Measurements from ENCODE around the gene UBE2V1. TPM values are rescaled to one million over a fixed set of nuclear protein-coding genes. Genes with fewer than 3 reads are reported as not detected.
"Not testable (repeated sequence)": the region's sequence is repeated elsewhere in the genome, so short reads cannot be mapped to it uniquely, and the experiment has no call there.

Gene UBE2V1
- total RNA-seq (2014; rRNA removed; shearing (Covaris generic)), result 53.3 and 68.3 TPM in 2 replicates

DNA sequence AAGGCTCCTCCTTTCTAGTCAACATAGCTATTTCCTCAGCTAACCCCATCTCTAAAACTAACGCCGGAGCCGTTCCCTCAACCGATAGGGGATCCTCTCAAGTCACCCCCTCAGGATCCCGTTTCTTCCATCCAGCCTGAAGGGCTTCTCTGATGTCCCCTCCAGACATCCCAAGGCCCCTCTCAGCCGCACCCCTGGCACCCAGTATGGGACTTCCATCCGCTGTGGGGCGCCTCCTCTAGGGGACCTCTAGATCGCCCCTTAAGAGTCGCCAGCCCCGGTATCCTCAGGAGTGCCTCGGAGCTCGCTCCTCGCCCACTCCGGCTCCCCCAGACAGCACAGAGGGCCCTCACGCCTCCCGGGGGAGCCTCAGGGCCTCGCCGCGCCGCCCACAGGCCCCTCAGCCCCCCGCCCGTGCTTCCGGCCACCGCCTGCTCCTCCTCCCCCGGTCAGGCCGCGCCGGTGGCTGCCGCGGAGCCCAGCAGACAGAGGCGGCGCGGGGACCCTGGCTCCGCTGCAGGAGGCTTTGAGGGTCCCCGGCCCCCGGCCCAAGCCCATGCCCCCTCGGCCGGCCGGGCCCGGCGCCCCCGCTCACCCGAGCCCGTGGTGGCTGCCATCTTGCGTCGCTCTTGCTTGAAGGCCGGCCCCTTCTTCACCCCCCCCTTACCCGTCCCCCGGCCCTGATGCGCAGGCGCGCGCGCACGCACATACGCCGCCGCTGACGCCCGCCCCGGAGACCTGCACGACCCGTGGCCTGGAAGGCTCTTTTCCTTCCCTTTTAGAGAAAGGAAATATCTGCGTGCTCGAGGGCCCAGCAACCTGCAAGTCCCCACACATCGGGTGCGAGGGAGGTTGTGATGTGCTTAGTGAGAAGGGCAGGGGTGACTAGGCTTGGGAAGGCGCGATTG lies at the start of gene UBE2V1:
Gene UBE2V1, minus strand, starts transcription at position 639 of the 908 bp plus-strand sequence. Its CDS starts 22 bp downstream, at position 617.
- DNase-seq (ENCODE audit: low spot score), result peak; percentile 89

DNA sequence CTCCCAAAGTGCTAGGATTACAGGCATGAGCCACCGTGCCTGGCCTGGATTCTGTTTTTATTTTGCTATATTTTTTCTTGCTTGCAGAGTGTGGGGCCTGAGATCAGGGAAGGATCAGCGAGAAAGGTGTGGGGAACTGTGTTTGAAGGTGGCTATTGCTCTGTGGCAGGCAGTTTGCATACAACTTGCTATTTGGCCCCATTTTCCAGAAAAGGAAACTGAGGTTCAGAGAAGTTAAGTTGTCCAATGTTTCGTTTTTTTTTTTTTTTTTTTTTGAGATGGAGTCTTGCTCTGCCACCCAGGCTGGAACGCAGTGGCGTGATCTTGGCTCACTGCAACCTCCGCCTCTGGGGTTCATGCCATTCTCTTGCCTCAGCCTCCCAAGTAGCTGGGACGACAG lies 48.5 kb upstream of the UBE2V1 start:
- not testable (repeated sequence) for DNase-seq (ENCODE audit: low spot score)

- peak; percentile 97 for DNase-seq (ENCODE audit: low spot score)
These were observed 40.8 kb upstream of the UBE2V1 start, which contains the start of gene PEDS1 for GRCh38 chr20:50153500-50154377. TSS of gene PEDS1 (minus strand) at chr20:50153723. CDS start at chr20:50153637, 86 bp downstream.

DNA sequence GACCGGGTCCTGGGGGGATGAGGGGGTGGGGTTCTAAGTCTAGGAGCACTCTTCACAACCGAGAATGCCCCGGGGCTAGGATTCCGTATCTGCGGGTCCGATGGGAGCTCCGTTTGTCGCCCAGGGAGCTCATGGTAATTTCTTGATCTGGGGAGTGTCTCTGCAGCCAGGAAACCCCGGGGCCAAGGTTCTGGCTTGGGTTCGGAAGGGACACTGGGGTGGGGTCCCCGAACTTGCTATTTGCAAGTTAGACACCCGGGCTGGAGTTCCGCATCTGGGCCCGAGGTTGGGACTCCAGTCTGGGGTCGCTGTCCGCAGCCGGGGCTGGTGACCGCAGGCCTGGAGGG lies 40.2 kb upstream of the UBE2V1 start:
- DNase-seq (ENCODE audit: low spot score), result no peak

DNA sequence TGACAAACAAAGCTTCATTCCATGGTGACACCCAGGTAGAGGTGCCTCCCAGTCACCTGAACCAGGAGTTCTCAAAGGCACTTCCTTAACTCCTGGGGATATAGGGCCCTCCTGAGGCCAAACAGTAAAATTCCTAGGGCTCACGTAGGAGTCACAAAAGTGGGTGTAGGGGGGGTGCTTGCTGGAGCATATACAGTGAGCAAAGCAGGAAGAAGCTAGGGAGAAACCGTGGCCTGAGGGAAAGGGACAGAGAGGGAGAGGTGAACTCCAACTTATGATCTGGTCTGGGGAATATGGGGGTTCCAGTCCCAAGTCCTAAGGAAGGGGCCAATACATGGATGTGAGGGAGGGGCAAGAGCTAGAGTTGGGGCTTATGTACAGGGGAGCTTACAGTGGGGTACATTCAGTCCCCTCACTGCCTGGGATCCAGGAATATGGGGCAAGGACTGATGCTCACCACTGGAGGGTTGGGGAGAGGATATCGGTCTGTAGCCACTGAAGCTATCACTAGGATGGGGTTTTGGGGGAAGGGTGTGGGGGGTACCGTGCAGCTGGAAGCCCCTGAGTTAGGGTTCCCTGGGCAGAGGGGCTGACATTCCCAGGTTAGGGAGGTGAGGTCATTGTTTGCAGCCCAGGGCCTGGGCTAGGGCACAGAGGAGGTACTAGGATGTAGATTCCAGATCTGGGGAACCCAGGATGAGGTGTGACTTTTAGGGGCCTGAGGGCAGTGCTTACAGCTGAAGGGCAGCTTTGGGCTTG lies 39.6 kb upstream of the UBE2V1 start:
- DNase-seq (ENCODE audit: low spot score), result peak; percentile 86

DNA sequence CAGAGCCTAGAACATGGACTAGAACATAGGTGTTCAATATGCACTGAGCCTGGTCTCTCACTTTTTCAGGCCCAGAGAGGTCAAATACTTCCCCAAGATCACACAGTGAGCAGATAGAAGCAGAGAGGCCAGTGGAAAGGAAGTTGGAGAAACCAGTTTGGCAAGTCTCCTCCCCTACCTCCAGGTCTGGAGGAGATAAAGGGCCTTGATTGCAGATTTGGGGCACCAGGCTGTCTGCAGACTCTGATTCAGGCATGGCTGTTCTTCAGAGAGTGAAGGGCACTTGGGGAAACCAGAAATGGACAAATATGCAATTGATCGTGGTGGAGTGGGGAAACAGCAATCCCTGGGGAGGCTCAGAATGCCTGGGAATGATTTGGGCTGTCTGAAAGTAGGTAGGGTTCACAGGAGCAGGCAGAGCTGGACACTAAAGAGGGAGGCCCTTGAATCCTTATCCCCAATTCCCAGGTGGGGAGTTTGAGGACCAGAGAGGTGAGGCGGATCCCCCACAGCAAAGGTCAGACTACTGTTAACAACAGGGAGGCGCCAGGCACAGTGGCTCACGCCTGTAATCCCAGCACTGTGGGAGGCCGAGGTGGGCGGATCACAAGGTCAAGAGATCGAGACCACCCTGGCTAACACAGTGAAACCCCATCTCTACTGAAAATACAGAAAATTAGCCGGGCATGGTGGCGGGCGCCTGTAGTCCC lies 38.2 kb upstream of the UBE2V1 start:
- peak; percentile 97 for DNase-seq (ENCODE audit: low spot score)

GRCh38 chr20:50149481-50150254 lies 36.7 kb upstream of the UBE2V1 start:
- no peak for DNase-seq (ENCODE audit: low spot score)

GRCh38 chr20:50146732-50147662 lies 34.0 kb upstream of the UBE2V1 start:
- DNase-seq (ENCODE audit: low spot score), result peak; percentile 64

DNA sequence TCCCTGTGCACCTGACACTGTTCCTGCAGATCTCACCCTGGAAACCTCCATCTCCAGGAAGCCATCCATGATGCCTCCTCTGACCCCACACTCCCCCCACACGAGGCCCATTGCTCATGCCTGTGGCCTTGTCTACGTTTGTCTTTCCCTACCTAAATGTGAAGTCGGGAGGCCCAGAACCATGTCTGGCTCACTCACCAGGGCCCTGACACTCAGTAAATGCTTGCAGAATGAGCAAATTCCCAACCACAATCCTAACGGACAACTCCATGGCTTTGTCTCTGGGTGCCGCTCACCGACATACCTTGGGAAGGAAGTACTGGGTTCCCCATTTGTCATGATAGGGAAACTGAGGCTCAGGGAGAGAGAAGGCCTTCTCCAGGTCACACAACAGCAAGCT lies 33.3 kb upstream of the UBE2V1 start:
- DNase-seq (ENCODE audit: low spot score), result no peak

- no peak for DNase-seq (ENCODE audit: low spot score)
These were observed 32.6 kb upstream of the UBE2V1 start for GRCh38 chr20:50145566-50145965.

DNA sequence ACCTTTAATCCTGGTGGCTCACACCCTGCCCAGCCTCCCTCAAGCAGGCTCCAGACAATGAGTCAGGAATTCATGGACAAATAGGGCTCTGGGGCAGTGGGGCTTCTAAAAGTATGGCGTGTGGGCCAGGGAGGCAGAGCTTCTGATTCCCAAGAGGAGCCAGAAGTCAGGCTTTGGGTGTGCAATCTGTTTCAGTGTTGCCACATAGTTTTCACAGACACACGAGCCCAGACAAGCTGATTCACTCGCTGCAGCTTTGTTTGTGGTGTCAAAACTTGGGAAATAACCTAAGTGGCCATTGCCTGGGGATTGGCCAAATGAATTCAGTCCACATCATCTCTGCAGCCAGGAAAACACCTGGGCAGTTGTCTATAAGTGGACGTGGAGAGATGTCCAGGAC lies 31.4 kb upstream of the UBE2V1 start:
- no peak for DNase-seq (ENCODE audit: low spot score)

DNA sequence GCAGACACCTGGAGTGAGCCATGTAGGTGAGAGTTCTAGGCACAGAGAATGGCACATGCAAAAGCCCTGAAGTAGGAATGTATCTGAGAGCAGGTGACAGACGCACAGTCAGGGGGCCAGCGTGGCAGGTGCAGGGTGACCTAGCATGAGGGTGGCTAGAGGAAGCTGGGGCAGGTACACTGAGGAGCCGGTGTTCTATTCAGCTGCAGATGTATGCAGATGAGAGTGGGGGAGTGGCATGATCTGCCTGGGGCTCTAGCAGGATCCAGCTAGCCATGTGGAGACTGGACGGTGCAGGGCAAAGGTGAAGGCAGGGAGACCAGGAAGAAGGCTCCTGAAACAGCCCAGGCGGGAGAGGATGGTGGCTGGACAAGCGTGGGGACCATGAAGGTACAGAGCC lies 29.9 kb upstream of the UBE2V1 start:
- no peak for DNase-seq (ENCODE audit: low spot score)

GRCh38 chr20:50141811-50142561 lies 29.0 kb upstream of the UBE2V1 start:
- no peak for DNase-seq (ENCODE audit: low spot score)

DNA sequence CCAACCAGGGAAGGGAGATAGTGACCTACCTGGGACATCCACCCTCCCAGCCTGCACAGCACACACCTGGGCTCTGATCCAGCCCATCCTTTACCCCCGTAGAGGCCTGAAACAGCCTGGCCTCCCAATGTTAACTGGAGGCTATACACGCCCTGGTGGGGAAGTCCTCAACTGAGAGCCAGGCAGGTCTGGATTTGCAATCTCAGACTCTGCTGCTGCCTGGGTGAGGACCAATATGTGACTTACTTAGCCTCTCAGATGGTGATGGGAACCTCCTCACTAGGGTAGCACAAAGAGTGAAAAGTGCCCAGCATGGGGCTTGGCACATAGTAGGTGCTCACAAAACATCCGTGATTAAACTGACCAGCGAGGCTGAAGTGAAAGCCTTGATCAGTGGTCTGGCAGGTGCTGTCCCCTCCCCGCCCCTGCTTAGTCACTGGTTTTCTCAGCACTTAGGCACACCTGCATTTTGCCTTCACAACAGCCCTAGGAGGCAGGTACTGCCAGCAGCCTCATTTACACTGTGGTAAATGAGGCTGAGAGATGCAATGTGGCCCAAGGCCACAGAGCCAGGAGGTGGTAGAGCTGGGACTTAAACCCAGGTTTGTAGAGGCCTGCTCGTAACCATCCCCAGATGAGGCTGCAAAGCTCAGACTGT lies 28.2 kb upstream of the UBE2V1 start:
- no peak for DNase-seq (ENCODE audit: low spot score)

- DNase-seq (ENCODE audit: low spot score), result no peak
These were observed 27.4 kb upstream of the UBE2V1 start for GRCh38 chr20:50140339-50140859.

GRCh38 chr20:50138479-50139393 lies 25.8 kb upstream of the UBE2V1 start:
- DNase-seq (ENCODE audit: low spot score), result peak; percentile 90
